ENCODE results near the gene PHYH. TPM values are rescaled to one million over a fixed set of nuclear protein-coding genes. Genes with fewer than 3 reads are reported as not detected.
"Not testable (repeated sequence)": the region's sequence is repeated elsewhere in the genome, so short reads cannot be mapped to it uniquely, and the experiment has no call there.

The PHYH gene
- total RNA-seq, 1 donor from 2014 or later, result 12.1 TPM

- peak; percentile 21 to 46 for DNase-seq (ENCODE audit: low read depth in 2 of 2)
These were observed 28.2 kb downstream of the PHYH start for GRCh38 chr10:13271552-13272163.

- no peak for DNase-seq (ENCODE audit: low read depth in 2 of 2)
These were observed 28.9 kb downstream of the PHYH start for GRCh38 chr10:13270877-13271551.

- DNase-seq (ENCODE audit: low read depth in 2 of 2), result no peak
These were observed 31.0 kb downstream of the PHYH start for GRCh38 chr10:13268841-13269240.

- no peak for DNase-seq (ENCODE audit: low read depth in 2 of 2)
These were observed 31.6 kb downstream of the PHYH start for GRCh38 chr10:13268310-13268709.

- no peak for DNase-seq (ENCODE audit: low read depth in 2 of 2)
These were observed 36.3 kb downstream of the PHYH start for GRCh38 chr10:13263591-13263990.

- no peak for DNase-seq (ENCODE audit: low read depth in 2 of 2)
These were observed 37.4 kb downstream of the PHYH start for GRCh38 chr10:13262433-13262832.

- no peak for DNase-seq (ENCODE audit: low read depth in 2 of 2)
These were observed 42.2 kb downstream of the PHYH start for GRCh38 chr10:13257621-13258140.

- DNase-seq (ENCODE audit: low read depth in 2 of 2), result no peak
These were observed 43.2 kb downstream of the PHYH start for GRCh38 chr10:13256627-13257026.

GRCh38 chr10:13253726-13254125 lies 46.1 kb downstream of the PHYH start:
- DNase-seq (ENCODE audit: low read depth in 2 of 2), result no peak

- no peak for DNase-seq (ENCODE audit: low read depth in 2 of 2)
These were observed 52.1 kb downstream of the PHYH start for GRCh38 chr10:13247784-13248183.

- DNase-seq (ENCODE audit: low read depth in 2 of 2), result no peak
These were observed 52.6 kb downstream of the PHYH start for GRCh38 chr10:13247246-13247645.

- DNase-seq (ENCODE audit: low read depth in 2 of 2), result not testable (repeated sequence)
These were observed 57.6 kb downstream of the PHYH start for GRCh38 chr10:13242260-13242659.

GRCh38 chr10:13241613-13242012 lies 58.3 kb downstream of the PHYH start:
- DNase-seq (ENCODE audit: low read depth in 2 of 2), result no peak

- DNase-seq (ENCODE audit: low read depth in 2 of 2), result no peak
These were observed 59.9 kb downstream of the PHYH start for GRCh38 chr10:13239923-13240322.

- no peak for DNase-seq (ENCODE audit: low read depth in 2 of 2)
These were observed 61.4 kb downstream of the PHYH start for GRCh38 chr10:13238271-13239077.

- DNase-seq (ENCODE audit: low read depth in 2 of 2), result no peak
These were observed 63.2 kb downstream of the PHYH start for GRCh38 chr10:13236638-13237037.

- DNase-seq (ENCODE audit: low read depth in 2 of 2), result not testable (repeated sequence)
These were observed 65.1 kb downstream of the PHYH start for GRCh38 chr10:13234736-13235135.

- DNase-seq (ENCODE audit: low read depth in 2 of 2), result no peak
These were observed 65.7 kb downstream of the PHYH start, which contains the start of gene UCMA for GRCh38 chr10:13234172-13234571. Gene UCMA (minus strand): TSS chr10:13234374. CDS start chr10:13234258, 116 bp downstream.

- DNase-seq (ENCODE audit: low read depth in 2 of 2), result no peak
These were observed 66.5 kb downstream of the PHYH start for GRCh38 chr10:13233358-13233757.

- no peak for DNase-seq (ENCODE audit: low read depth in 2 of 2)
These were observed 68.1 kb downstream of the PHYH start for GRCh38 chr10:13231808-13232207.

GRCh38 chr10:13231190-13231589 lies 68.7 kb downstream of the PHYH start:
- DNase-seq (ENCODE audit: low read depth in 2 of 2), result no peak
